Heart left ventricle (tissue), 16 donors: ENCODE data around the gene MRPL55. TPM values are rescaled to one million over a fixed set of nuclear protein-coding genes. Genes with fewer than 3 reads are reported as not detected.
A peak's percentile ranks its signal among the peaks of the same experiment; 100 is the strongest.

Experiments used
- ATAC-seq, 4 donors: fragments of 200-7000 bp; cut with Tn5 transposase; one replicate each; pipeline ENCODE4 v1.9.1; 2020 to 2022; ENCODE audit warnings: moderate library complexity in 4 of 4, mild to moderate bottlenecking in 3 of 4, moderate number of reproducible peaks in 1 of 4
- DNase-seq, 5 donors: peaks; one replicate each; pipeline ENCODE4 v3.0.0-alpha.2; 2020
- H3K27ac ChIP-seq, 12 donors: fragments of 200-600 bp; sonication (generic) in 4 of 12; one replicate each; pipeline versions ENCODE4 v1.5.0 to v1.8.0; 2016 to 2022; ENCODE audit warnings: mild to moderate bottlenecking in 2 of 12
- H3K27me3 ChIP-seq, 9 donors: fragments of 200-600 bp; sonication (generic) in 2 of 9; one replicate each; pipeline versions ENCODE4 v1.5.1 to v1.8.0; 2016 to 2022; ENCODE audit warnings: mild to moderate bottlenecking in 3 of 9
- H3K36me3 ChIP-seq, 9 donors: fragments of 200-600 bp; sonication (generic) in 2 of 9; one replicate each; pipeline versions ENCODE4 v1.5.0 to v1.8.0; 2018 to 2022; ENCODE audit warnings: mild to moderate bottlenecking in 2 of 9
- H3K4me1 ChIP-seq, 12 donors: fragments of 200-600 bp; sonication (generic) in 4 of 12; one replicate each; pipeline versions ENCODE4 v1.5.0 to v1.8.0; 2016 to 2022; ENCODE audit warnings: mild to moderate bottlenecking in 3 of 12
- H3K4me3 ChIP-seq, 12 donors: fragments of 200-600 bp; sonication (generic) in 4 of 12; one replicate each; pipeline versions ENCODE4 v1.5.0 to v1.8.0; 2017 to 2022; ENCODE audit warnings: mild to moderate bottlenecking in 9 of 12, moderate library complexity in 4 of 12
- H3K9me3 ChIP-seq, 12 donors: fragments of 200-600 bp; sonication (generic) in 4 of 12; one replicate each; pipeline versions ENCODE4 v1.5.0 to v1.8.0; 2016 to 2022; ENCODE audit warnings: mild to moderate bottlenecking in 1 of 12
- CTCF ChIP-seq, 12 donors: fragments of 200-600 bp; sonication (generic) in 4 of 12; IDR thresholded peaks; one replicate each; pipeline versions ENCODE4 v1.5.0 to v1.8.0; 2018 to 2022; ENCODE audit warnings: antibody characterized with exemption in 12 of 12, mild to moderate bottlenecking in 5 of 12
- POLR2A ChIP-seq, 2 donors: fragments of 450-650 bp; IDR thresholded peaks; one replicate each; pipeline ENCODE4 v1.6.1; 2017; ENCODE audit warnings: antibody characterized with exemption in 2 of 2, mild to moderate bottlenecking in 2 of 2, moderate library complexity in 2 of 2
- WGBS, 4 donors: extraction: QIAGEN DNeasy Blood & Tissue Kit in 2 of 4; methylation state at CpG; one replicate each; pipeline versions ENCODE4 v1.1.5 to v1.1.7; 2013 to 2018; 5-methylcytosine and 5-hydroxymethylcytosine counted together
- intact Hi-C, 10 donors: fragments of 100-400 bp; cut with DNase I; formaldehyde crosslinking; loops; one replicate each; pipeline versions ENCODE4 v1.11.1 to v1.14.2; 2022
- microRNA-seq, 4 donors: library from miRNA; unstranded; fragments of <30 nt; microRNA quantifications; one replicate each; pipeline versions ENCODE4 to v1.2.0, GENCODE V29; 2017 to 2020
- polyA plus RNA-seq, 2 donors: library from polyadenylated mRNA; stranded (reverse); fragments of 200-250 nt; gene quantifications; one replicate each; pipeline ENCODE4 v1.2.3, GENCODE V29; 2013
- total RNA-seq, 9 donors: library from RNA; depleted of rRNA in 2 of 9; stranded (reverse); fragments of >200 nt in 2 of 9; fragmentation: NEBNext Ultra II Directional in 3 of 9; extraction: Animal tissue kit (Norgen Biotek cat#: 25700) in 3 of 9; gene quantifications; one replicate each; pipeline versions ENCODE4 v1.1.0 to v1.2.4, GENCODE V29; 2016 to 2023
- donor health status: ischemic (EF 13 %, LVEDD 7.1; RV severe dilation, severe dysfunction).
- donor health status: healthy with polysubstance abuse.
- donor health status: DM: no; HTN: yes; CAD: no.
- donor health status: DM: no; HTN: no; CAD: no.
- donor health status: ischemic (EF 25% LVEDD 6.9; RV normal size, moderate dysfunction).
- donor health status: ischemic (EF 25% LVEDD 5.7; RV mildly dilated, moderate dysfunction).
- donor health status: healthy.
- donor health status: DM: yes; HTN: yes; CAD: no.
- donor health status: ischemic (EF 35%, LVEDD 5.7; RV mildly dilated, moderate dysfunction).
- donor health status: nonischemic (EF 11% LVEDD 7.7; RV severe dilation, severe dysfunction).
- donor health status: DM: yes; HTN: yes; CAD: no.
- donor health status: PGD.
- donor health status: ischemic (EF 29% LVEDD 5.4; RV normal size, mild dysfunction).
- donor health status: nonischemic (EF 23%, LVEDD 6.1; RV moderate dilation, normal function).

MRPL55 gene
- total and polyA plus RNA-seq, 11 donors, result 35.5 to 141 (median 55.1) TPM

- 0 to 4% (median 4%) methylated on average over 8 to 33 of the region's 33 CpGs for WGBS, 4 donors
- H3K27me3 ChIP-seq, result peaks cover 41 to 84% (median 65%) of the 10 kb centered on the region in 9 donors
- peak overlapping the region in 2 of 12 donors; percentile 24 to 35 for H3K4me3 ChIP-seq
- no peak for TF ChIP-seq CTCF (IDR thresholded peaks at IDR 0.05)
- TF ChIP-seq POLR2A (IDR thresholded peaks at IDR 0.05), result no peak
- DNase-seq (peak in 3 of 5 donors; percentile 29 to 75 (median 33)), ATAC-seq (peak in 3 of 4 donors; percentile 39 to 56 (median 56))
- intact Hi-C loops, result no loop called here
- H3K27ac ChIP-seq, result no peak overlapping the region
- H3K4me1 ChIP-seq, result peaks cover 0 to 25% (median 6%) of the 10 kb centered on the region in 12 donors
- H3K36me3 ChIP-seq, result no peaks in the 10 kb centered on the region
- peaks cover 0 to under 1% (median 0%) of the 10 kb centered on the region in 12 donors for H3K9me3 ChIP-seq
Observed at GRCh38 chr1:228059634-228060457, 49.3 kb downstream of the MRPL55 start.

- peaks cover 0 to 25% (median 6%) of the 10 kb centered on the region in 12 donors for H3K4me1 ChIP-seq
- H3K9me3 ChIP-seq, result peaks cover 0 to 8% (median 0%) of the 10 kb centered on the region in 12 donors
- TF ChIP-seq POLR2A (IDR thresholded peaks at IDR 0.05), result no peak
- TF ChIP-seq CTCF (IDR thresholded peaks at IDR 0.05), result no peak
- WGBS, 4 donors, result 2 to 9% (median 7%) methylated on average over 9 to 66 of the region's 66 CpGs
- peak overlapping the region in 2 of 12 donors; percentile 24 to 35 for H3K4me3 ChIP-seq
- intact Hi-C loops, result no loop called here
- ATAC-seq (no peak), DNase-seq (peak in 2 of 5 donors; percentile 24 to 66)
- H3K27me3 ChIP-seq, result peaks cover 36 to 80% (median 58%) of the 10 kb centered on the region in 9 donors
- H3K27ac ChIP-seq, result no peak overlapping the region
- no peaks in the 10 kb centered on the region for H3K36me3 ChIP-seq
Observed at GRCh38 chr1:228058949-228059633, 50.0 kb downstream of the MRPL55 start.

- no peak for TF ChIP-seq CTCF (IDR thresholded peaks at IDR 0.05)
- no peak for TF ChIP-seq POLR2A (IDR thresholded peaks at IDR 0.05)
- peaks cover 0 to 11% (median 0%) of the 10 kb centered on the region in 12 donors for H3K9me3 ChIP-seq
- H3K27ac ChIP-seq, result no peak overlapping the region
- H3K27me3 ChIP-seq, result peaks cover 32 to 73% (median 53%) of the 10 kb centered on the region in 9 donors
- 46 to 66% (median 46%) methylated on average over 16 to 18 of the region's 18 CpGs for WGBS, 4 donors
- DNase-seq (peak in 1 of 5 donors; percentile 7), ATAC-seq (no peak)
- no peaks in the 10 kb centered on the region for H3K36me3 ChIP-seq
- no peak overlapping the region for H3K4me3 ChIP-seq
- H3K4me1 ChIP-seq, result peaks cover 0 to 25% (median 6%) of the 10 kb centered on the region in 12 donors
- intact Hi-C loops, result no loop called here
Observed at GRCh38 chr1:228058172-228058948, 50.7 kb downstream of the MRPL55 start.

Small RNA genes within 50 kb of the gene (microRNA-seq; reads per million reads assigned to microRNA genes)
- gene MIR3620, result 0.60 to 3.9 (median 2.7) reads per million in 4 donors

Other genes with a start within 250 kb of the MRPL55 start
- gene WNT9A, start 161.4 kb downstream of the MRPL55 start, total RNA-seq, result 10 to 100 TPM in 4 of 9 donors, 1 to 10 TPM in 4, under 1 TPM in 1; 0.54 to 29.8 (median 2.5) TPM
- gene WNT9A, start 161.4 kb downstream of the MRPL55 start, polyA plus RNA-seq, result 1 to 10 TPM in 1 of 2 donors, under 1 TPM in 1; 0.54 to 1.3 TPM
- gene WNT3A, start 102.3 kb downstream of the MRPL55 start, total RNA-seq, result not detected
- not detected for gene WNT3A, start 102.3 kb downstream of the MRPL55 start, polyA plus RNA-seq
- gene ARF1, start 26.6 kb downstream of the MRPL55 start, total RNA-seq, result 100 to 1,000 TPM; 271 to 451 (median 310) TPM
- 100 to 1,000 TPM; 217 to 580 TPM for gene ARF1, start 26.6 kb downstream of the MRPL55 start, polyA plus RNA-seq
- 1 to 10 TPM; 6.2 to 8.4 (median 7.2) TPM for gene C1orf35, start 6.0 kb downstream of the MRPL55 start, total RNA-seq
- gene C1orf35, start 6.0 kb downstream of the MRPL55 start, polyA plus RNA-seq, result 1 to 10 TPM; 9.8 TPM
- gene GUK1, start 31.0 kb upstream of the MRPL55 start, total RNA-seq, result 100 to 1,000 TPM; 142 to 290 (median 169) TPM
- gene GUK1, start 31.0 kb upstream of the MRPL55 start, polyA plus RNA-seq, result 100 to 1,000 TPM; 231 to 358 TPM
- gene GJC2, start 40.6 kb upstream of the MRPL55 start, total RNA-seq, result 1 to 10 TPM in 3 of 9 donors, under 1 TPM in 6; 0.40 to 3.8 (median 0.88) TPM
- gene GJC2, start 40.6 kb upstream of the MRPL55 start, polyA plus RNA-seq, result under 1 TPM; 0.61 to 0.78 TPM
- gene IBA57, start 56.5 kb upstream of the MRPL55 start, total RNA-seq, result 10 to 100 TPM in 7 of 9 donors, 1 to 10 TPM in 2; 8.7 to 18.6 (median 12.3) TPM
- 10 to 100 TPM in 1 of 2 donors, 1 to 10 TPM in 1; 4.8 to 11.3 TPM for gene IBA57, start 56.5 kb upstream of the MRPL55 start, polyA plus RNA-seq
- gene OBSCN, start 98.7 kb upstream of the MRPL55 start, total RNA-seq, result 100 to 1,000 TPM; 238 to 460 (median 354) TPM
- gene OBSCN, start 98.7 kb upstream of the MRPL55 start, polyA plus RNA-seq, result 100 to 1,000 TPM; 155 to 524 TPM